Germinal center (tissue), 1 donor: Measurements from ENCODE around the gene APBA1.

ENCODE experiments used
- DNase-seq: peaks from one replicate; pipeline ENCODE4 v3.0.0; 2012; ENCODE audit warnings: mixed read lengths, low spot score

Gene APBA1

GRCh38 chr9:69526699-69527098 is 145.5 kb downstream of the APBA1 start:
- DNase-seq = no peak

DNA sequence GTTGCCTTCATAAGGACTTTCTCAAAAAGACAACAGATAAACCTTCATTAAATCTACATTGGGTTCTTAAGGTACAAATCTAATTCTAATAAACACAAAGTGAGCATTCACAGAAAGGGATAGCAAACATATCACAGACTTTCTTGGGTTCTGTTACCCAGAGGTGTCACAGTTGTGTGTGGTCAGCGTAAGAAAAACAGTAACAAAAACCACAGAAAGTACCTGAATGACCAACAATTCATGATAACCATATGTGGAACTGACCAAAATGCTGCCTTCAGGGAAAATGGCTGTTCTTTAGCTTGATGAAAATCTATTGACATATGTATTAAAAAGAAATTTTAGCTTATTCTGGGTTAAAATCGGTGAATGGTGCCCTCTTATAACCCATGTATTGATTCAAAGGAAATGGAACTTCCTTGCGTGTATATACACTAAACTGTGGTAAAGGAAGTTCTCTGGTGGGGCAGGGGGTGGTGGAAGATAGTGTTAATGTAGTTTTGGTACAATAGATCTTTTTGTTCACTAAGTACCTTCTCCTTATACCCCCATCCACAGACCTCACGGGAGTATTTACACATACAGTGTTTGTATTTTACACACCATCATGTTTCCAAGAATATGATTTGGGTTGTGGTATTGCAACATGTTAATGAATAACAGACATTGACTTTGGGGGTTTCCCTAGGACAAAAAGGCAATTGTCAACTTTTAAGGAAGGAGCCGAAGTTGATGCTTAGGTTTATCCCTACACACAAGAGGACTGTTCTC is 152.5 kb downstream of the APBA1 start:
- DNase-seq = no peak

GRCh38 chr9:69516353-69517322 is 155.5 kb downstream of the APBA1 start:
- DNase-seq = no peak

- no peak for DNase-seq
These were observed 156.4 kb downstream of the APBA1 start for GRCh38 chr9:69515810-69516209.

DNA sequence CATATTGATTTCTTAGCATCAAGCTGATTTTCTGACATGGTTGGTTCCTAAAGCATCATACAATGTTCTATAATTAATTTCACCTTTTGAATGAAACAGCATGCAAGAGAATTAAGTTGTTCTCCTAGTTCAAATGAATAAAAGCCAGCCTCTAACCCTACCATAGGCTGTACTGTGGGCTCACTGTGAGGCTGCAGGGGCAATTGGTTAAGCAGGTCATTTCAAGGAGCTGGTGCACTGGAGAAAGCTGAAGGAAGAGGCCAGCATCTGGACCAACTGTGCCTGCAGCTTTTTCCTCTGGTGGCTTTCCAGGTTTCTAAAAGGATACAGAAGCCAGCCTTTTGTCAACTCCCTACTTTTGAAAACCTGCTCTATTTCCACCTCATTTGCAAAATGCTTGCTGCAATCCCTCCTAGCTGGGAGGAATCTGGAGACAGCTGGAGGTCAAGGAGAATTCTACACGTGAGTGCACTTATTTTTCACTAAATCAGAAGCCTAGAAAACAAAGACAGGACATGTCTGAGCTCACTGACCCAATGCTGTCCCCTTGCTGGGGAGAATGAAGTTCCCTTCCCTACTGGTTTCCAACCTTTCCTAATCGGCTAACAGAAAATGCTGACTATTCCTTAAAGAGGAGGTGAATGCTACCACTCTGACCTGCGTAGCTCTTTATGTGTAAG is 158.9 kb downstream of the APBA1 start:
- DNase-seq = no peak

DNA sequence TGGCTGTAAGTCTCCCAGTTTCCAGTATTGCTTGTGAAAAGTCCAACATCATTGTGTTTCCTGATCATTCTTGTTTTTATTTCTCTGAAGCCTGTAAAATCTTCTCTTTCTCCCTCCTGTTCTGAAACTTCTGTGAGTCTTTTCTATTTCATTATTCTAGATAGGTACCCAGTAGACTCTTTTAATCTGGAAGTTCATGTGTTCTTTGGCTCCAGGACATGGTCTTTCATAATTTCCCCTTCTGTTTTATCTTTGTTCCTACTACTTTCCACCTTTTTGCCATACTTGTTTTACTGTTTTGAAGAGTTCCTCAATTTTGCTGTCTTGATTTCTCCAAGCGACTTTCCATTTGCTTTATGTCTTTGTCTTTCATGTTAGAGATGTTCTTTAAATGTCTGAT is 168.1 kb downstream of the APBA1 start:
- DNase-seq = no peak

DNA sequence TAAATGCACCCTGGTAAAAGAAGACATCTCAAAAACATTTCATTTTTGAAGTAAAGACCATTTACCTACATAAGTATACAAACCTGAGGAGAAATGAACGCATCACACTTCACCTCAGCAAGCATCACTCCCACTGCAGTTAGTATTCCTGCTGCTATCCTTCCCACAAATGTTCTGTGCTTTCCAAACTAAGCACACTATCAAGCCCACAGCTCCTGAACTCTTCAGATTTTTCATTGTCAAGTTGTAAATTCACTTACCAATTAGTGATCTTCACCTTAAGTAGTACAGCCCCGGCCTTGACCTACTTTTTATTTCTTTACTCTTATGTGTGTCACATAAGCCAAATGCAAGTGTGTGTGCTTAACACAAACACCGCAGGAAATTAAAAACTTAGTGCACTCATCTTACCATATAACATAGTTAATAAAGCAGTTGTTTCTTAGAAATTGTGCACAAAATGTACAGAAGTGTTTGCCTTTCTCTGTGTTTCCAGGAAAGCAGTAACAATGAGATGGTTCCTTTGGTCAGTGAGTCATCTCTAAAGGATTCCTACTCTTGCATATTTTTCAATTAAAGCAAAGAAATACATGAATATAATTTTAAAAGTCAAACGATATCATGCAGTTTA is 169.4 kb downstream of the APBA1 start:
- DNase-seq = no peak

DNA sequence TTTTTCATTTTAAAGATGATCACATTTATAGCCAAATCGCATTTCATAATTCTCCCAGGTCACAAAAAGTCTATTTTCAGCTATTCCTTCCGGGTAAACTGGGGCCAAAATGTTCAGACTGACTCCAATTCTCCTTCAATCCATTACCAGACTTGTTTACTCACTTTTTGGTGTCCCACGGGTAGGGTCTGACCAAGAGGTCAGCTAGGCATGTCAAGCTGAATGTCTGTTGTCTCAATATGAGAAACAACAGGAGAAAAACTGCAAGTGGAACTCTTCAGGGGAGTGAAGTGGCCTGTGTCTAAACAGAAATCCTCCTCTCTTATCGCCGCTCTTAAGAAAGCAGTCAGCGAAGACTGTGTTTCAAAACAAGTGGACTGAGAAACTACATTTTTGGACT is 171.3 kb downstream of the APBA1 start:
- DNase-seq = no peak

DNA sequence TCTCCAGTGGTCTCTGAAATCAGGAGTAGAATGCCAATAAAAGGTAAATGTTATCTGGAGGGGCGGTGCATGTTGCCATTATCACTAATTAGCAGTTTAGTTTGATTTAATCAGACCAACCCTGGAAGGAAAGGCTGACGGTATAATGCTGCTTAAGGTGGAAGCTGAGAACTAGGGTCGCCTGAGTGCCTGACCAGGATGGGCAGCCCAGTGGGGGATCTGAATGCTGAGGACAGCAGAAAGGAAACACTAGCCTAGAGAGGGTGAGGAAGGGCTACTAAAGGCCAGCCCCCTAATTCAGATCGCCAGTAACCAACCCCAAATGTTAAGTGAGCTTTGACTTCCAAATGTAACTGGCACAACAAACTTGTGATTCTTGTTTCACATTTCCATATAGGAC is 172.2 kb downstream of the APBA1 start:
- no peak for DNase-seq

DNA sequence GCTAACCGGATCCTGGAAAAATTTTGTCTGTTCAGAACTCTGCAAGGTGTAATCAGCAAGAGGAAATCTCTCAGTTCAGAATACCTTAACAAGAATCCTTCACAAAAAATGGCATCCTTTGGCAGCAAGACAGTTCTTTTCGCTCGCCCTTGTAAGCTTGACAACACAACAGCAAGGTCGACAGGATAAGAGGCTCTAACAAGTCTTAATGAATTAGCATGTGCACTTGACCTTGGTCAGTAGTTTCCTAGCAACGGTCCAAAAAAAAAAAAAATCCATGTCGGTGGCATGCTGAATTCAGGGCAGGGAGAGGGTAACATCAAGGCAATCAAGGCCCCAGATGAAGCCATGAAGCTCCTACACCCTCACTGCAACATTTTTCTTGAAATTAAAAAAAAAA is 172.8 kb downstream of the APBA1 start:
- DNase-seq = no peak

DNA sequence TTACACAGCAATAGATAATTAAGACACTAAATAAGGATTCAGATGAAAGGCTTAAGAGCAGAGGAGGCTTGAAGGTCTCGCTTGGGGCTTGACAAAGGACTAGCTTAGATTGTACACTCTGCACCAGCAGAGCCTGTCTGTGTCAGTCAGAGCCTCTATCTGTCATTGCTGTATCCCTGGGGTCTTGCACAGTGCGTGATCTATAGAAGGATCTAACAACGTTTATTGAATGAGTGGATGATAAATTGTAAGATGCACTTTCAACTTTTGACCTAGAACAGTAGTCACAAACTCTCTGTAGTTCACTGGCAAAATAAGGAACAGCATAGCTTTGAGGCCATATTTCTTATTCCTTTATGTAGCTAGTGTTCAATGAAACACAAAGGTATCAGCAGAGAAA is 173.7 kb downstream of the APBA1 start:
- no peak for DNase-seq

DNA sequence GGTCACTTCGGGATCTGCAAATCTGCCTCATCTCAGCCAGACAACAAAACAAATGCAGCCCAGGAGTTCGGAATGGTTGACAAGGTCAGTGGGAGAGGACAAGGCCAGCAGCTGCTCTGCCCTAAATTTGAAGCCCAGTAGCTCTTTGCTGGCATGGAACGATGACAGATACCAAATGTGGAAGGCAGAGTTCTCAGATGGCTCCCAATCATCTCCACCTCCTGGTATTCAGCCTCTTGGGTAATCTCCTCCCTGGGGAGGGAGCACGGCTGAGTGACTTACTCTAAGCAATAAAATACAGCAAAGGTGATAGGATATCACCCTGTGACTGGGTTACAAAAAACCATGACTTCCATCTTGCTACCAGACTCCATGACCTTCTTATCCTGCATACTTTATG is 174.4 kb downstream of the APBA1 start:
- no peak for DNase-seq

DNA sequence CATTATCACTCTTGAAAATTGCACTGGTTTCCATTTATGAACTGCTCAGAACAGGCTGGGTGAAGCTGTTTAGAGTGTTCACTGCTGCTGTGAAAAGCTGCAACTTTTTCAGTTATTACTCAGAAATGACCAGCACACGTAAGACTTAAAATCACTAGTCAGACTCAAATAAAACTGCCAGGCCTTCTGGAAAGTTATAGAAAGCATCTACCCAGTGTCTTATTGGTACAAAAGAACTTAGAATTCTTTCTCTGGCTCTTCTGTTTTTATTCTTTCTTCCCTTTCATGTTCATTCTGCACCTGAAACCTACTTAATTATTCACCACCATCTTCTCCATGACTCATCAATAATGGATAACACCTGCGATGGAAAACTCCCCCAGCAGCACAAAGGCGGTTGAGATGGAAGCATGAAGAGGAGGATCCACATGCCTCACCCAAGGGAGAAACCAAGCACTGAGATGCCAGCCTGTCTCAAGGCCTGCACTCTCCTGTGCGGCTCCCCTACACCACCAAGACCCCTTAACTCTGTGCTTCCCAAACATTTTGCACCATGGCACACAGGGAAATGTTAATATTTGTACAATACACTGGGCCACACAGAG is 175.2 kb downstream of the APBA1 start:
- no peak for DNase-seq

DNA sequence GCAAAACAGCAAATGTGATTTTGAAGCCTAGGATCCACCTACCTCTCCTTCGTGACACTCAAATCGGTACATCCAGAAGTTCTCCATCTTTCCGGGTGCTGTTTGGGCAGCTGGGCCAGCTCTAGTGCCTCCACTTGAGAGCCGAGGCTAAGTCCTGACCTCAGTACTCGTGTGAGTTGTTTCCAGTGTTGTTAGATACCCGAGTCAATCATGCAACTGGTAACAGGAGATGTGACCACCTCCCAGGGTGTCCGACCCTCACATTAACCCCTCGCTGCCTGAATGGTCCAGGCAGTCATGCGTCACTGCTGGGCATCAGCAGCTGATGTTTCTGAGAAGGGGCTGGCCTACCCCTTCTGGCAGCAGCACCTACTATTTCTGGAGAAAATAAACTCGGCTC is 176.9 kb downstream of the APBA1 start:
- no peak for DNase-seq

GRCh38 chr9:69494763-69495162 is 177.4 kb downstream of the APBA1 start:
- DNase-seq = no peak

DNA sequence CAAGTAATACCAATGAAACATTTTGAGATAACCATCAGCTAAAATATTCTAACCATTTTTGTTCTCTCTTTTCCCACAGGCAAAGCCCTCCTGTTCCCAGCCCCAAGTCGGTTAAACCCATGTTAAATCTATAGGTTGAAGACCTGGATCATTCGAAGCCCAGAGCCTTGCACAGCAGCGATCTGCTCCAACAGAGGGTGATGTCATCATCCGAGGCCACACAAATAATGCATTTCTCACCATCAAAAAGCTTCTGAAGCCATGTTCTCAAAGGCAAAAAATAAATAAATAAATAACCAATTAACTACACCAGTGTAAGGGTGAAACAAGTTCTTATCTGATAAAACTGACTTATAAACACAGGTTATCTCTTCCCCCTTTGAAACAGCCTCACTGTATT is 178.0 kb downstream of the APBA1 start:
- DNase-seq = no peak

GRCh38 chr9:69486498-69486897 is 185.7 kb downstream of the APBA1 start:
- no peak for DNase-seq

- no peak for DNase-seq
These were observed 186.7 kb downstream of the APBA1 start for GRCh38 chr9:69485466-69485865.

- no peak for DNase-seq
These were observed 188.2 kb downstream of the APBA1 start for GRCh38 chr9:69483886-69484422.

- DNase-seq = no peak
These were observed 195.4 kb downstream of the APBA1 start for GRCh38 chr9:69476797-69477196.

- DNase-seq = no peak
These were observed 196.2 kb downstream of the APBA1 start for GRCh38 chr9:69476016-69476415.
